Transverse colon (tissue), 4 donors: ENCODE data around the gene IGF2BP2. TPM values are rescaled to one million over a fixed set of nuclear protein-coding genes. Genes with fewer than 3 reads are reported as not detected.

ENCODE experiments used
- DNase-seq: peaks from one replicate; pipeline ENCODE4 v3.0.0-alpha.2; 2019
- H3K27ac ChIP-seq, 4 donors: fragments of 200-600 bp; sonication (generic); 2 replicates each; pipeline ENCODE4 v1.5.1; 2016 to 2018; ENCODE audit warnings: inconsistent platforms in 4 of 4
- H3K27me3 ChIP-seq: fragments of 200-600 bp; sonication (generic); 2 replicates; pipeline ENCODE4 v1.5.1; 2017; ENCODE audit warnings: inconsistent platforms
- H3K36me3 ChIP-seq, 4 donors: fragments of 200-600 bp; sonication (generic); 2 replicates each; pipeline ENCODE4 v1.5.1; 2017 to 2019; ENCODE audit warnings: inconsistent platforms in 4 of 4
- H3K4me1 ChIP-seq, 4 donors: fragments of 200-600 bp; sonication (generic); 2 replicates each; pipeline ENCODE4 v1.5.1; 2017 to 2020; ENCODE audit warnings: inconsistent platforms in 4 of 4
- H3K4me3 ChIP-seq, 4 donors: fragments of 200-600 bp; sonication (generic); 1 replicate in 1 of 4; 2 replicates in 3 of 4; pipeline versions ENCODE4 v1.5.1 to v1.6.1; 2017 to 2019; ENCODE audit warnings: inconsistent platforms in 4 of 4
- H3K9me3 ChIP-seq, 2 donors: fragments of 200-600 bp; sonication (generic); 2 replicates each; pipeline ENCODE4 v1.5.1; 2017 to 2019; ENCODE audit warnings: inconsistent platforms in 2 of 2
- EP300 ChIP-seq: sonication (generic); formaldehyde crosslinking; IDR thresholded peaks from one replicate; pipeline ENCODE4 v1.6.1; 2017; ENCODE audit warnings: antibody characterized with exemption, low read depth
- POLR2A ChIP-seq: fragments of 450-650 bp; IDR thresholded peaks from one replicate; pipeline ENCODE4 v1.6.1; 2016; ENCODE audit warnings: antibody characterized with exemption, mild to moderate bottlenecking, moderate library complexity
- POLR2AphosphoS5 ChIP-seq, 3 donors: sonication (generic); formaldehyde crosslinking; IDR thresholded peaks; one replicate each; pipeline ENCODE4 v1.6.1; 2016; ENCODE audit warnings: antibody characterized with exemption in 3 of 3
- WGBS, 2 donors: methylation state at CpG; one replicate each; pipeline ENCODE4 v1.1.5; 2018; ENCODE audit warnings: low coverage in 1 of 2; 5-methylcytosine and 5-hydroxymethylcytosine counted together
- in situ Hi-C, 4 donors: fragments of 200-750 bp; cut with MboI; loops; one replicate each; pipeline versions ENCODE4 v1.15.0 to v1.15.1; 2017; ENCODE audit warnings: low sequenced_read_pairs in 3 of 4, low pct_ligation_motif_present in 1 of 4, low pct_unique_long_range_greater_than_20kb in 1 of 4
- intact Hi-C: fragments of 100-400 bp; cut with DNase I; formaldehyde crosslinking; loops from one replicate; pipeline ENCODE4 v1.15.1; 2023; ENCODE audit warnings: low total_unique reads
- total RNA-seq, 4 donors: library from RNA; depleted of rRNA; stranded (reverse); fragments of >200 nt; gene quantifications; one replicate each; pipeline ENCODE4 v1.1.0, GENCODE V29; 2016
- TF ChIP-seq, protein P1 (sequence below), 5 experiments: fragments of 200-600 bp in 3 of 5; fragments of 450-650 bp in 2 of 5; sonication (generic) in 3 of 5; IDR thresholded peaks; 1 replicate in 2 of 5; 2 replicates in 3 of 5; pipeline ENCODE4 v1.5.1; 2016 to 2017; ENCODE audit warnings: antibody characterized with exemption in 5 of 5, inconsistent platforms in 3 of 5, mild to moderate bottlenecking in 2 of 5, moderate library complexity in 1 of 5

The IGF2BP2 gene
- 100 to 1,000 TPM in 1 of 4 donors, 10 to 100 TPM in 3; 51.3 to 179 (median 82.9) TPM for total RNA-seq

DNA sequence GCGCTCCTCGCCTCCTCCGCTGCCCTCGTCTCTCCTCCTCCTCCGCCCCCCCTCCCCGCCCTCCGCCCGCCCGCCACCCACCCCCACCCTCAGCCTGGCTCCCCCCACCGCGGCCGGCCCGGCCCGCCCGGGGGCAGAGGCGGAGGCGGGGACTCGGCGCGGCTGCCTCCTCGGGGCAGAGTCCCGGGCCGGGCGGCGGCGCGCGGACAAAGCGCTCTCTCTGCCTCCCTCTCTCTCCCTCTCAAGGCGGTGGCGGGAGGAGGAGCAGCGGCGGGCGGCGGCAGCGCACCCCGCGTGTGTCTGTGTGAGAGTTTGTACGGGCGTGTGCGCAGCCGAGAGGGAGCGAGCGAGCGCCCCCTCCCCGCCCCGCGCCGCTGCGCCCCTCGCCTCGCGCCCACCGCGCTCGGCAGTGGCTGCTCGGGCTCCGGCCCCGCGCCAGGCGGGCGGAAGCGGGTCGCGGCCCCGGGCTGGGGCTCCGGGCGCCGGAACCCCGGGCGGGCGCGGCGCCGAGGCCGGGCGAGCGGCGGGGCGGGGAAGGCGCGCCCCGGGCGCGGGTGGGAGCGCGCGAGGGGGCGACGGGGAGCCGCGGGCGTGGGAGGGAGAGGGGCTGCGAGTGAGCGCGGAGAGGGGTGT, at the start of gene IGF2BP2:
IGF2BP2 (minus strand) TSS at position 37 of the 633 bp plus-strand sequence. CDS start 82 bp downstream, outside the sequence.
- H3K27me3 ChIP-seq = peaks cover 49% of the 10 kb centered on the region
- peak within 1 kb of the TSS; percentile 87 to 94 (median 90) for H3K27ac ChIP-seq
- H3K9me3 ChIP-seq = no peaks in the 10 kb centered on the region
- intact Hi-C loops (no loop called here), in situ Hi-C loops (no loop called here)
- H3K4me3 ChIP-seq = peak within 1 kb of the TSS; percentile 37 to 84 (median 77)
- H3K36me3 ChIP-seq = no peaks in the 10 kb centered on the region
- 0% methylated on average over 2 of the region's 96 CpGs; no CpG with 5 or more reads in 1 of the 2 donors for WGBS, 2 donors
- H3K4me1 ChIP-seq = peaks cover 0 to 35% (median 14%) of the 10 kb centered on the region in 4 donors
- peak; percentile 87 for DNase-seq
- TF ChIP-seq POLR2A (peak; percentile 51), EP300 (no peak), POLR2AphosphoS5 (IDR thresholded peaks at IDR 0.05) (peak in 2 of 3 donors; percentile 79 to 88)
- TF ChIP-seq, protein P1, sequence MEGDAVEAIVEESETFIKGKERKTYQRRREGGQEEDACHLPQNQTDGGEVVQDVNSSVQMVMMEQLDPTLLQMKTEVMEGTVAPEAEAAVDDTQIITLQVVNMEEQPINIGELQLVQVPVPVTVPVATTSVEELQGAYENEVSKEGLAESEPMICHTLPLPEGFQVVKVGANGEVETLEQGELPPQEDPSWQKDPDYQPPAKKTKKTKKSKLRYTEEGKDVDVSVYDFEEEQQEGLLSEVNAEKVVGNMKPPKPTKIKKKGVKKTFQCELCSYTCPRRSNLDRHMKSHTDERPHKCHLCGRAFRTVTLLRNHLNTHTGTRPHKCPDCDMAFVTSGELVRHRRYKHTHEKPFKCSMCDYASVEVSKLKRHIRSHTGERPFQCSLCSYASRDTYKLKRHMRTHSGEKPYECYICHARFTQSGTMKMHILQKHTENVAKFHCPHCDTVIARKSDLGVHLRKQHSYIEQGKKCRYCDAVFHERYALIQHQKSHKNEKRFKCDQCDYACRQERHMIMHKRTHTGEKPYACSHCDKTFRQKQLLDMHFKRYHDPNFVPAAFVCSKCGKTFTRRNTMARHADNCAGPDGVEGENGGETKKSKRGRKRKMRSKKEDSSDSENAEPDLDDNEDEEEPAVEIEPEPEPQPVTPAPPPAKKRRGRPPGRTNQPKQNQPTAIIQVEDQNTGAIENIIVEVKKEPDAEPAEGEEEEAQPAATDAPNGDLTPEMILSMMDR (IDR thresholded peaks at IDR 0.05) = peak in 1 of 5 experiments; percentile 12

DNA sequence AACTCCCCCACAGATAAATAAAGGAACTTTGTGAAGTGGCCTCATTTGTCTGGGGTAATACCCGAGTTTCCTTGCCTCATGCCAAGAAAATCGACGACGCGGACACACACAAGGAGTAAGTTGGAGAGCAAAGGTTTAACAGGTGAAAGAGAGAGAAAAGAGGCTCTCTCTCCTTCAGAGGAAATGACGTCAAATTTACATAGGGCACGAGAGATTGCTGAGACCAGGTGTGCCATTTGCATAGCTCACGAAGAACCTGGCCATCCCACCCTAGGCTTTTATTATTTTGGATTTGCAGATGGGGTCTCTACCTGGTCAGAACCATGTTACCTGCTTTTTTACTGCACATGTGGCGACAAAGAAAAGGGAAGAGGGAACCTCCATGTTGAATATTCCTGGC, 49.3 kb upstream of the IGF2BP2 start:
- H3K4me3 ChIP-seq = no peak overlapping the region
- no peak for DNase-seq
- in situ Hi-C loops (no loop called here), intact Hi-C loops (no loop called here)
- 51 to 57% methylated on average over 6 to 9 of the region's 9 CpGs for WGBS, 2 donors
- H3K27me3 ChIP-seq = no peaks in the 10 kb centered on the region
- TF ChIP-seq POLR2A (no peak), POLR2AphosphoS5 (IDR thresholded peaks at IDR 0.05) (no peak), EP300 (no peak)
- TF ChIP-seq, protein P1 (IDR thresholded peaks at IDR 0.05) = no peak
- no peaks in the 10 kb centered on the region for H3K4me1 ChIP-seq
- H3K9me3 ChIP-seq = no peaks in the 10 kb centered on the region
- H3K27ac ChIP-seq = no peak overlapping the region
- no peaks in the 10 kb centered on the region for H3K36me3 ChIP-seq

DNA sequence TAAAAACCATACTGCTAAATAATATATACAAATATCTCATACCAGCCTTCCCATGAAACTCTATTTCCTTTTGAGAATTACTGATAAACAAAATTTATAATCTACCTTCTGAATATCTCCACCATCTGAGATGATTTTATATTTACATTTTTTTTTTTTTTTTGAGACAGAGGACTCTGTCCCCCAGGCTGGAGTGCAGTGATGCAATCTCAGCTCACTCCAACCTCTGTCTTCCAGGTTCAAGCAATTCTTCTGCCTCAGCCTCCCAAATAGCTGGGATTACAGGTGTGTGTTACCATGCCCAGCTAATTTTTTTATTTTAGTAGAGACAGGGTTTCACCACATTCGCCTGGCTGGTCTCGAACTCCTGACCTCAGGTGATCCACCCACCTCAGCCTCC, 42.8 kb upstream of the IGF2BP2 start:
- in situ Hi-C loops (no loop called here), intact Hi-C loops (no loop called here)
- H3K27ac ChIP-seq = no peak overlapping the region

DNA sequence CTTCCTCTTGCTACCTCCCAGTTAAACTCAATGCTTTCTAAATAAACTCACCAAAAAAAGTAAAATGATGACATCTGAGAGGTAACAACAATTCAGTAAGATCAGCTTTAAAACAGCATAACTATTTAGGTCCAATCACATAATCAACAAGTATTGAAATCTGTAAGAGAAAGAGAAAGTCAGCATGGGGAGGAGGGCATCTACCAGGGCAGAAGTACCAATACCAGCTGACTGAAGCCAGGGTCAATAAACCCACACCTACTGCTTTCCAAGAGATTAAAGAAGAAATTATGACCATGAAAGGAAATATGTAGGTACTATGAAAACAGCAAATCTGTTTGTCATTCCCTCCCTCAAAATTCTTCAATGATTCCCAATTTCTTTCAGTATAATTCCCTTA, 42.2 kb upstream of the IGF2BP2 start:
- intact Hi-C loops = no loop called here
- peaks cover 0 to 4% (median 0%) of the 10 kb centered on the region in 4 donors for H3K4me1 ChIP-seq

More for the DNA sequence above, 42.8 kb upstream of the IGF2BP2 start:
- no peak for TF ChIP-seq POLR2AphosphoS5 (IDR thresholded peaks at IDR 0.05)
- TF ChIP-seq, protein P1 (IDR thresholded peaks at IDR 0.05) = no peak
- no peak for TF ChIP-seq EP300
- no peak for TF ChIP-seq POLR2A
- Histone ChIP-seq H3K4me3 (no peak overlapping the region), H3K27me3 (no peaks in the 10 kb centered on the region), H3K4me1 (peaks cover 0 to 4% (median 0%) of the 10 kb centered on the region in 4 donors), H3K9me3 (no peaks in the 10 kb centered on the region), H3K36me3 (no peaks in the 10 kb centered on the region)
- WGBS, 2 donors = 80 to 100% methylated on average over 1 to 2 of the region's 2 CpGs
- DNase-seq = no peak

More for the DNA sequence above, 42.2 kb upstream of the IGF2BP2 start:
- Histone ChIP-seq H3K36me3 (no peaks in the 10 kb centered on the region), H3K27ac (no peak overlapping the region), H3K9me3 (no peaks in the 10 kb centered on the region), H3K27me3 (no peaks in the 10 kb centered on the region), H3K4me3 (no peak overlapping the region)
- TF ChIP-seq, protein P1 (IDR thresholded peaks at IDR 0.05) = no peak
- TF ChIP-seq POLR2AphosphoS5 (IDR thresholded peaks at IDR 0.05) (no peak), EP300 (no peak), POLR2A (no peak)
- in situ Hi-C loops = no loop called here
- DNase-seq = no peak
